ENCODE results near the gene MYO1H. TPM values are rescaled to one million over a fixed set of nuclear protein-coding genes. Genes with fewer than 3 reads are reported as not detected.
"Not testable (repeated sequence)": the region's sequence is repeated elsewhere in the genome, so short reads cannot be mapped to it uniquely, and the experiment has no call there.

The MYO1H gene
- total RNA-seq, 4 donors from 2014 or later = 0.13 to 0.88 (median 0.67) TPM; not detected in 1

DNA sequence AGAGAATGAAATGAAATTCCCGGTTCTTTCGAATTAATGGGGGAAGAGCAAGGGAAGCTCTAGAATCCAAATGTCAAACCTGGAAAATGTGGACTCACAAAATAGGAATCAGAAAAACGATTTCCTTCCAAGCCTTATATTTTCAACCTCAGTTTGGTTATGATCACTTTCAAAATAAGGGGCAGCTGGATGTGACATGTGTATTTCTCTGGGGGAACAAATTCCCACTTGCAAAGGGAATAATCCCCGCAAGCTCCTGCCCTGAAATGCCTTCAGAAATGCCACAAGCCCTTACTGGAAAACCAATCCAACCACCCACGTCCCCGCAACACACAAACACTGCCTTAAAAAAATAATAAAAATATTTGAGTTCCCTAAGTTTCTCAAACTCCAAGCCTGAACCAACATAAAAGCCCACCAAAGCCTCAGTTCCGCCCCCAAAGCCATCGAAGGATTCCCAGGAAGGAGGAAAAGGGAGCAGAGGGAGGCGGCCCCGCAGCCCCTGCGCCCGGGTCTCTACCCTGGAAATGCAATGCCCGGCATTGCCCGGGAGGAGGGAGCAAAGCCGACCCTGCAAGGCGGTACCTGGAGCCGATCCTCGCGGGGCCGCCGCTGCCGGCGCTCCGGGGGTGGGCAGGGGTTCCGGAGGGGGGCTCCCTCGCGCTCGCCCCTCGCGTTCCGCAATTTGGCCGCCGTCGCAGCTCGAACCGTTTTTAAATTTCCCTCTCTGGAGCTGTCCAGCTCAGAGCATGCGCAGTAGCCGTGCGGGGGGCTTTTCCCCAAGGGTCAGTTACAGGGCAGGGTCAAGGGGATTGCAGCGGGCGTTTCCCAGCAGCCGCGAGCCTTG lies 38.9 kb upstream of the MYO1H start, which contains the start of gene FOXN4:
FOXN4 (minus strand) TSS at position 751 of the 847 bp plus-strand sequence. CDS start 963 bp downstream, outside the sequence.
- no peak for TF ChIP-seq POLR2A (IDR thresholded peaks at IDR 0.05)
- TF ChIP-seq, protein P1, sequence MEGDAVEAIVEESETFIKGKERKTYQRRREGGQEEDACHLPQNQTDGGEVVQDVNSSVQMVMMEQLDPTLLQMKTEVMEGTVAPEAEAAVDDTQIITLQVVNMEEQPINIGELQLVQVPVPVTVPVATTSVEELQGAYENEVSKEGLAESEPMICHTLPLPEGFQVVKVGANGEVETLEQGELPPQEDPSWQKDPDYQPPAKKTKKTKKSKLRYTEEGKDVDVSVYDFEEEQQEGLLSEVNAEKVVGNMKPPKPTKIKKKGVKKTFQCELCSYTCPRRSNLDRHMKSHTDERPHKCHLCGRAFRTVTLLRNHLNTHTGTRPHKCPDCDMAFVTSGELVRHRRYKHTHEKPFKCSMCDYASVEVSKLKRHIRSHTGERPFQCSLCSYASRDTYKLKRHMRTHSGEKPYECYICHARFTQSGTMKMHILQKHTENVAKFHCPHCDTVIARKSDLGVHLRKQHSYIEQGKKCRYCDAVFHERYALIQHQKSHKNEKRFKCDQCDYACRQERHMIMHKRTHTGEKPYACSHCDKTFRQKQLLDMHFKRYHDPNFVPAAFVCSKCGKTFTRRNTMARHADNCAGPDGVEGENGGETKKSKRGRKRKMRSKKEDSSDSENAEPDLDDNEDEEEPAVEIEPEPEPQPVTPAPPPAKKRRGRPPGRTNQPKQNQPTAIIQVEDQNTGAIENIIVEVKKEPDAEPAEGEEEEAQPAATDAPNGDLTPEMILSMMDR (IDR thresholded peaks at IDR 0.05) = no peak
- WGBS, 2 donors = 14 to 18% methylated on average over 16 to 19 of the region's 43 CpGs
- no peak for DNase-seq
- Histone ChIP-seq H3K4me3 (replicated peaks in 1 of 3) (peak within 1 kb of the TSS in 1 of 3 donors; percentile 30), H3K27me3 (peaks cover 8% of the 10 kb centered on the region), H3K4me1 (peaks cover 8 to 14% of the 10 kb centered on the region in 2 donors), H3K27ac (no peak within 1 kb of the TSS), H3K9me3 (no peaks in the 10 kb centered on the region), H3K36me3 (no peaks in the 10 kb centered on the region)
- intact Hi-C loops (cut with DNase I) = no loop called here

DNA sequence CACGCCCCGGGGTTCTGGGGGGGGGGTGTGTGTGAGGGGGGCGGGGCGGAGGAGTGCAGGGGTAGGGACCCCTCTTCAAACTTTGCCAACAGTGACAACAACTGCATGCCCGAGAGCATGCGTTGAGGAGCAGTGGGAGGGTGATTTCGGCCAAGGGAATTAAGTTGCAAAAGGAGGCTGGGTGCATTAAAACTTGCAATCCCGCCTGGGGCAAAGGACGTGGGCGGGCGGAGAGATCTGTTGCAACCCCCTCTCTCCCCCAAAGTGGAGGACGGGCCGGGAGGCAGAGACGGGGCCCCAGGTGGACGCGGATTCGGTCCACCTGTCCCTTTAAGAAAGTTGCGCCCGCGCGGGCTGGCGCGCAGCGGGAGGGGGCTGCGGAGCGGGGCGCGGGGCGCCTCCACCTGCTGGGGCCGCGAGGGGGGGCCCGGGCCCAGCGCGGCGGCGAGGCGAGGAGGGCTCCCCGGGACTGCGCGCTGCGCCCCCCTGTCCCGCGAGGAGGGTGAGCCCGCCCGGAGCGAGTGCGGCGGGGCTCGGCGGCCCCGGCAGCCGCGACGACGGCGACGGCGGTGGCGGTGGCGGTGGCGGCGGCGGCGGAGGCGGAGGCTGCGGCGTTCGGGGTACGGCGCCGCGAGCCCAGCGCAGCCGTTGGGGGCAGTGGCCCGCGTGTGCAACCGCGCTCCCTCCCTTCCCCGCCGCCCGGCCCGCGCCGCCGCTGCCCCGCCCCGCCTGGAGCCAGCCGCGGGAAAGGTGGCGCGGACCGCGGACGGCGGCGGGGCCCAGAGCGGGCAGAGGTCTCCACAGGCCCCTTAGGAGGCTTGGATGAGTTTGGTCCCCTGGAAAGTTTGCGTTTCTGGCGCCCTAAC lies 38.1 kb upstream of the MYO1H start:
- peak overlapping the region in 1 of 3 donors; percentile 30 for H3K4me3 ChIP-seq (replicated peaks in 1 of 3)
- H3K36me3 ChIP-seq = no peaks in the 10 kb centered on the region
- intact Hi-C loops (cut with DNase I) = no loop called here
- DNase-seq = peak in 1 of 2 donors; percentile 6
- no peaks in the 10 kb centered on the region for H3K9me3 ChIP-seq
- peaks cover 8 to 14% of the 10 kb centered on the region in 2 donors for H3K4me1 ChIP-seq
- peaks cover 8% of the 10 kb centered on the region for H3K27me3 ChIP-seq
- 1 to 4% methylated on average over 11 to 13 of the region's 99 CpGs for WGBS, 2 donors
- H3K27ac ChIP-seq = no peak overlapping the region
- TF ChIP-seq, protein P1 (IDR thresholded peaks at IDR 0.05) = no peak

DNA sequence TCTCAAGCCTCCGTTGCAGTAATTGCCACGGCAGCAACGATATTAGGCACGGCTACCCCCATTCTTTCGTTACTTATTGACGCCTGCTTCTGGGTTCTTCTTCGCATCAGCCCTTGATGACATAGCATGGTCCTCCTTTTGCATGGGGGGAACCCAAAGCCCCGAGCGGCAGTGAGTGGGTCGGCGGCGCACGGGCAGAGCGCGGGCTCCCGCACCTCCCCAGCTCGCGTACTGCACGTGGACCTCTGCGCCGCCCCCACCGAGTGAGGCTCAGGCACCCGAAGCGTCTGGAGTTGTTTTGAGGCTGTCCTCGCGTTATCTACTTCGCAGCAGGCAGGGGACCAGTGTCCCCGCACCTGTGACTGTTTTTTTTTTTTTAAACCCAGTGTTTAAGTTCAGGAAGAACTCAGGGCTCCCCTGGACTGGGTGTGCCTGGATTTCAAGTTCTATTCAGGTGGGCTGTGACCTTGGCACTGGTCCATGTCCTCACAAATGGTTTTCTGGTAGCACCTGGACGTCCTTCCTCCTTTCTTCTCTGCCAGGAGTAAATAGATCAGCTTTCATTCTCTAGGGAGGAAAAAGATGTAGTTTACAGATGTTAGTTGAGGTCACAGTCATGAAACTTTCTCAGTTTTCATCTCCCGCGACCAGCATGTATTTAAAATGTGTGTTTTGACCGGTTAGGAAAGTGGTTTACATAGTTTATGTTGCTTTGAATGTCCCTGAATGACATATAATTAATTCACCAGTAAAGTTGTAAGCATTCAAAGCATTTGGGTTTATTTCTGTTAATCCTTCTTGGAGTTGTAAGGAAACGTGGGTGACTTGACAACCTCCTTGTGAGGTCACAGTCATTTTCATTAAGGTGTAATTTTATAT lies 37.2 kb upstream of the MYO1H start:
- intact Hi-C loops (cut with DNase I) = no loop called here
- H3K27me3 ChIP-seq = peaks cover 8% of the 10 kb centered on the region
- TF ChIP-seq POLR2A (IDR thresholded peaks at IDR 0.05) = no peak
- TF ChIP-seq, protein P1 (IDR thresholded peaks at IDR 0.05) = no peak

DNA sequence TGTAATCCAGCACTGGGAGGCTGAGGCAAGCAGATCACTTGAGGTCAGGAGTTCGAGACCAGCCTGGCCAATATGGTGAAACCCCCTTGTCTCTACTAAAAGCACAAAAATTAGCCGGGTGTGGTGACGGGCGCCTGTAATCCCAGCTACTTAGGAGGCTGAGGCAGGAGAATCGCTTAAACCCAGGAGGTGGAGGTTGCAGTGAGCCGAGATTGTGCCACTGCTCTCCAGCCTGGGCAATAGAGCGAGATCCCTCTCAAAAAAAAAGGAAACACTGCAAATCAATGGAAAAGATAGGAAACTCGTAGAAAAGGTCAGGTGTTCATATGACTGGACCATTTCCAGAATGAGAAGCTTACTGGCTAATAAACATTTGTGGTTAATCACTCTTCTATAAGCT lies 26.4 kb upstream of the MYO1H start:
- DNase-seq; H3K4me1 ChIP-seq; H3K27me3 ChIP-seq; H3K36me3 ChIP-seq; intact Hi-C loops (cut with DNase I); H3K9me3 ChIP-seq; H3K4me3 ChIP-seq (replicated peaks in 1 of 3); H3K27ac ChIP-seq: not testable (repeated sequence)
- 90 to 93% methylated on average over 8 of the region's 8 CpGs for WGBS, 2 donors

More for the DNA sequence above, 37.2 kb upstream of the MYO1H start:
- no peaks in the 10 kb centered on the region for H3K36me3 ChIP-seq
- peak overlapping the region in 1 of 3 donors; percentile 26 for H3K4me3 ChIP-seq (replicated peaks in 1 of 3)
- H3K9me3 ChIP-seq = no peaks in the 10 kb centered on the region
- peaks cover 8 to 14% of the 10 kb centered on the region in 2 donors for H3K4me1 ChIP-seq
- no peak for DNase-seq
- H3K27ac ChIP-seq = no peak overlapping the region
- WGBS, 2 donors = 10 to 12% methylated on average over 30 to 31 of the region's 33 CpGs

DNA sequence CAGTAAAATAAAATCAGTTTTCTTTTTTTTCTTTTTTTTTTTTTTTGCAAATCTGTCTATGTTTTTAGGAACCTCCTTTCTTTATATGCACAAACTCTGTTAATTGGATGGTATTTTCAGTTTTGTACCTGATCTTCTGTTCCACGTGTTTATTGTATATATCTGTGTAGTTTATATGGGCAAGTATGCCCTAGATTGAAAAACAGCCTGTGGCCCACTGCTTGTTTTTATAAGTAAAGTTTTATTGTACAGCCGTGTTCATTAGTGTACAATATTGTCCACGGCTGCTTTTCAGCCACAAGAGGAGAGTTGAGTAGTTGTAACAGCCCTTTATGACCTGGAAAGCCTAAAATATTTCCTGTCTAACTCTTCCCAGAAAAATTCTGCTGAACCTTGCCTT lies 18.7 kb upstream of the MYO1H start:
- Histone ChIP-seq H3K27me3 (no peaks in the 10 kb centered on the region), H3K9me3 (no peaks in the 10 kb centered on the region), H3K4me3 (replicated peaks in 1 of 3) (no peak overlapping the region), H3K36me3 (no peaks in the 10 kb centered on the region), H3K27ac (no peak overlapping the region), H3K4me1 (no peaks in the 10 kb centered on the region)
- intact Hi-C loops (cut with DNase I) = no loop called here
- WGBS, 2 donors = 84 to 87% methylated on average over 3 of the region's 3 CpGs
- no peak for TF ChIP-seq POLR2A (IDR thresholded peaks at IDR 0.05)
- TF ChIP-seq, protein P1 (IDR thresholded peaks at IDR 0.05) = no peak
- DNase-seq = no peak
